Measurements from ENCODE around the gene DDX10.

- TF ChIP-seq CTCF (IDR thresholded peaks at IDR 0.05) (no peak), RAD21 (IDR thresholded peaks at IDR 0.05; ENCODE audit: low read length) (no peak), TAF1 (IDR thresholded peaks at IDR 0.05; ENCODE audit: borderline replicate concordance, low read depth, low read length) (no peak), EP300 (IDR thresholded peaks at IDR 0.05; ENCODE audit: borderline replicate concordance in 1 of 2, low read depth in 1 of 2, low read length in 1 of 2) (no peak), JUND (IDR thresholded peaks at IDR 0.05) (no peak)
Observed at GRCh38 chr11:108865406-108865805, 200.5 kb downstream of the DDX10 start.

Data from SK-N-SH (cell line).